Measurements from ENCODE around the gene ZFAND6.
A peak's percentile ranks its signal among the peaks of the same experiment; 100 is the strongest.
"Not testable (repeated sequence)": the region's sequence is repeated elsewhere in the genome, so short reads cannot be mapped to it uniquely, and the experiment has no call there.

Gene ZFAND6

GRCh38 chr15:80012060-80012726 lies 47.3 kb upstream of the ZFAND6 start:
- Histone ChIP-seq H3K4me3 (ENCODE audit: low read depth, low read length) (no peak overlapping the region), H3K4me2 (ENCODE audit: low read length) (no peak overlapping the region)
- no CpG with 5 or more reads among the region's 6 CpGs for WGBS (ENCODE audit: extremely low coverage, insufficient coverage, insufficient read length)

GRCh38 chr15:80014186-80014585 lies 45.3 kb upstream of the ZFAND6 start:
- not testable (repeated sequence) for H3K4me1 ChIP-seq (ENCODE audit: control insufficient read depth in 1 of 2, insufficient read depth in 2 of 2, low read length in 2 of 2); H2BK5ac ChIP-seq (ENCODE audit: low read depth, low read length, poor library complexity); H4K8ac ChIP-seq (ENCODE audit: low read depth, low read length); H2AFZ ChIP-seq (ENCODE audit: insufficient read depth, low read length, poor library complexity); H3K9me3 ChIP-seq (ENCODE audit: insufficient read depth, low read depth, low read length); H3K9ac ChIP-seq (ENCODE audit: low read length); H3K79me1 ChIP-seq (ENCODE audit: low read length); H3K18ac ChIP-seq (ENCODE audit: low read length); H2BK120ac ChIP-seq (ENCODE audit: insufficient read depth, low read length, poor library complexity); H3K4ac ChIP-seq (ENCODE audit: low read depth, low read length); H4K12ac ChIP-seq (ENCODE audit: low read depth, low read length); H3K4me2 ChIP-seq (ENCODE audit: low read length); H3K4me3 ChIP-seq (ENCODE audit: low read depth, low read length); H3K27me3 ChIP-seq (ENCODE audit: insufficient read depth, low read length); H2AK5ac ChIP-seq (ENCODE audit: low read length); H3K27ac ChIP-seq (ENCODE audit: low read depth, low read length); H4K91ac ChIP-seq (ENCODE audit: low read depth, low read length); H3K79me2 ChIP-seq (ENCODE audit: control insufficient read depth, insufficient read depth, low read length, poor library complexity); H3K36me3 ChIP-seq (ENCODE audit: control insufficient read depth in 1 of 2, insufficient read depth in 2 of 2, low read length in 2 of 2); H3K23ac ChIP-seq (ENCODE audit: low read length); H2BK12ac ChIP-seq (ENCODE audit: low read length); H3K14ac ChIP-seq (ENCODE audit: low read length)
- DNase-seq = peak in 1 of 2 donors; percentile 56
- no CpG with 5 or more reads among the region's 7 CpGs for WGBS (ENCODE audit: extremely low coverage, insufficient coverage, insufficient read length)

More at GRCh38 chr15:80012060-80012726, 47.3 kb upstream of the ZFAND6 start:
- Histone ChIP-seq H4K8ac (ENCODE audit: low read depth, low read length) (no peak overlapping the region), H2BK120ac (ENCODE audit: insufficient read depth, low read length, poor library complexity) (no peak overlapping the region), H2AFZ (ENCODE audit: insufficient read depth, low read length, poor library complexity) (no peak overlapping the region), H3K79me1 (ENCODE audit: low read length) (no peaks in the 10 kb centered on the region), H3K14ac (ENCODE audit: low read length) (no peak overlapping the region), H3K23ac (ENCODE audit: low read length) (no peak overlapping the region), H3K18ac (ENCODE audit: low read length) (no peak overlapping the region), H2BK5ac (ENCODE audit: low read depth, low read length, poor library complexity) (no peak overlapping the region), H3K9ac (ENCODE audit: low read length) (no peak overlapping the region), H3K4me1 (ENCODE audit: control insufficient read depth in 1 of 2, insufficient read depth in 2 of 2, low read length in 2 of 2) (no peaks in the 10 kb centered on the region), H2BK12ac (ENCODE audit: low read length) (no peak overlapping the region), H2AK5ac (ENCODE audit: low read length) (no peak overlapping the region), H3K79me2 (ENCODE audit: control insufficient read depth, insufficient read depth, low read length, poor library complexity) (no peaks in the 10 kb centered on the region), H4K91ac (ENCODE audit: low read depth, low read length) (no peak overlapping the region), H3K27me3 (ENCODE audit: insufficient read depth, low read length) (no peaks in the 10 kb centered on the region), H3K36me3 (ENCODE audit: control insufficient read depth in 1 of 2, insufficient read depth in 2 of 2, low read length in 2 of 2) (no peaks in the 10 kb centered on the region), H3K9me3 (ENCODE audit: insufficient read depth, low read depth, low read length) (no peaks in the 10 kb centered on the region), H3K27ac (ENCODE audit: low read depth, low read length) (no peak overlapping the region), H3K4ac (ENCODE audit: low read depth, low read length) (no peak overlapping the region), H4K12ac (ENCODE audit: low read depth, low read length) (no peak overlapping the region)
- no peak for DNase-seq

GRCh38 chr15:80015156-80015555 lies 44.3 kb upstream of the ZFAND6 start:
- Histone ChIP-seq H3K4ac (ENCODE audit: low read depth, low read length) (no peak overlapping the region), H4K12ac (ENCODE audit: low read depth, low read length) (no peak overlapping the region), H4K8ac (ENCODE audit: low read depth, low read length) (no peak overlapping the region), H3K18ac (ENCODE audit: low read length) (no peak overlapping the region), H3K4me3 (ENCODE audit: low read depth, low read length) (no peak overlapping the region), H3K4me2 (ENCODE audit: low read length) (no peak overlapping the region), H2AK5ac (ENCODE audit: low read length) (no peak overlapping the region), H3K9me3 (ENCODE audit: insufficient read depth, low read depth, low read length) (no peaks in the 10 kb centered on the region), H2BK12ac (ENCODE audit: low read length) (no peak overlapping the region), H2AFZ (ENCODE audit: insufficient read depth, low read length, poor library complexity) (no peak overlapping the region), H3K79me2 (ENCODE audit: control insufficient read depth, insufficient read depth, low read length, poor library complexity) (no peaks in the 10 kb centered on the region), H4K91ac (ENCODE audit: low read depth, low read length) (no peak overlapping the region), H3K9ac (ENCODE audit: low read length) (no peak overlapping the region), H2BK120ac (ENCODE audit: insufficient read depth, low read length, poor library complexity) (no peak overlapping the region), H2BK5ac (ENCODE audit: low read depth, low read length, poor library complexity) (no peak overlapping the region), H3K23ac (ENCODE audit: low read length) (no peak overlapping the region), H3K4me1 (ENCODE audit: control insufficient read depth in 1 of 2, insufficient read depth in 2 of 2, low read length in 2 of 2) (no peaks in the 10 kb centered on the region), H3K14ac (ENCODE audit: low read length) (no peak overlapping the region), H3K27ac (ENCODE audit: low read depth, low read length) (no peak overlapping the region), H3K79me1 (ENCODE audit: low read length) (no peaks in the 10 kb centered on the region), H3K36me3 (ENCODE audit: control insufficient read depth in 1 of 2, insufficient read depth in 2 of 2, low read length in 2 of 2) (no peaks in the 10 kb centered on the region), H3K27me3 (ENCODE audit: insufficient read depth, low read length) (no peaks in the 10 kb centered on the region)
- WGBS (ENCODE audit: extremely low coverage, insufficient coverage, insufficient read length) = no CpG with 5 or more reads among the region's 2 CpGs
- no peak for DNase-seq

- not testable (repeated sequence) for H3K4ac ChIP-seq (ENCODE audit: low read depth, low read length); H3K4me2 ChIP-seq (ENCODE audit: low read length); H3K79me2 ChIP-seq (ENCODE audit: control insufficient read depth, insufficient read depth, low read length, poor library complexity); H3K79me1 ChIP-seq (ENCODE audit: low read length); H2BK5ac ChIP-seq (ENCODE audit: low read depth, low read length, poor library complexity); DNase-seq; H4K91ac ChIP-seq (ENCODE audit: low read depth, low read length); H3K9ac ChIP-seq (ENCODE audit: low read length); H2AFZ ChIP-seq (ENCODE audit: insufficient read depth, low read length, poor library complexity); H3K9me3 ChIP-seq (ENCODE audit: insufficient read depth, low read depth, low read length); H4K12ac ChIP-seq (ENCODE audit: low read depth, low read length); H3K23ac ChIP-seq (ENCODE audit: low read length); H3K18ac ChIP-seq (ENCODE audit: low read length); H2BK120ac ChIP-seq (ENCODE audit: insufficient read depth, low read length, poor library complexity); H4K8ac ChIP-seq (ENCODE audit: low read depth, low read length); H2BK12ac ChIP-seq (ENCODE audit: low read length); H3K14ac ChIP-seq (ENCODE audit: low read length); H3K36me3 ChIP-seq (ENCODE audit: control insufficient read depth in 1 of 2, insufficient read depth in 2 of 2, low read length in 2 of 2); H3K27me3 ChIP-seq (ENCODE audit: insufficient read depth, low read length); H3K27ac ChIP-seq (ENCODE audit: low read depth, low read length); H2AK5ac ChIP-seq (ENCODE audit: low read length); H3K4me3 ChIP-seq (ENCODE audit: low read depth, low read length); H3K4me1 ChIP-seq (ENCODE audit: control insufficient read depth in 1 of 2, insufficient read depth in 2 of 2, low read length in 2 of 2)
- no CpG with 5 or more reads among the region's 27 CpGs for WGBS (ENCODE audit: extremely low coverage, insufficient coverage, insufficient read length)
Observed at GRCh38 chr15:80016506-80016905, 43.0 kb upstream of the ZFAND6 start.
